ENCODE results near the gene KCNT2.

The KCNT2 gene

GRCh38 chr1:196178083-196178635 is 430.1 kb downstream of the KCNT2 start:
- DNase-seq: no peak
